ENCODE results near the gene DCAF15.
A peak's percentile ranks its signal among the peaks of the same experiment; 100 is the strongest.

The DCAF15 gene

GRCh38 chr19:13995878-13996765 is 43.8 kb downstream of the DCAF15 start:
- no peak for DNase-seq

DNA sequence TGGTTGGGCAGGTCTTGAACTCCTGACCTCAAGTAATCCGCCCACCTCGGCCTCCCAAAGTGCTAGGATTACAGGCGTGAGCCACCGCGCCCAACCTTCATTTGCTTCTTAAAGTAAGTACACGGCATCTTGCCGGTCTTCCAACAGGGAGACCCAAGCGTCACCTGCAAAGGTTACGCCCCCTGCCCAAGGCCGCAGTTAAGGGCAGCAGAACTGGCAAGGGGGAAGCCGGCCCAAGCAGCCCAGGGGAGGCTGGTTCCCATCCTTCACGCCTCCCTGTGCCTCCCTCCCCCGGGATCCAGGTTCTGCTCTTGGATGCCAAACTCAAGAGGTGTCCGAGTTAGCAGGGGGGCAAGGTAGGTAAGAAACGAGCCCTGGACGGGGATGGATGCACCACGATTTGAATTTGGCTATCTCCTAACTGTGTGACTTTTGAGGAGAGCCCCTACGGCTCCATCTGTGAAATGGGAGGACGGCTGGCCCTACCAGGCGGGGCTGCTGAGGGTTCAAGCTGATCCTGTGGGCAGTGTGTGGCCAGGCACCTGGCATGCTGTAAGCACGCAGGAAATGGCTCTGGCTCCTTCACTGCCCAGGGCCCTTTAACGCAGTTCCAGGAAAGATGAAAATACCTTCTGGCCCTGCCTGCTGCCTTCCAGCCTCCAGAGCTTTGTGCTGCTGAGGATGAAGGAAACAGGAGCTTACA is 44.8 kb downstream of the DCAF15 start:
- DNase-seq: no peak

- DNase-seq: no peak
Measured at GRCh38 chr19:13997631-13997962, 45.3 kb downstream of the DCAF15 start.

DNA sequence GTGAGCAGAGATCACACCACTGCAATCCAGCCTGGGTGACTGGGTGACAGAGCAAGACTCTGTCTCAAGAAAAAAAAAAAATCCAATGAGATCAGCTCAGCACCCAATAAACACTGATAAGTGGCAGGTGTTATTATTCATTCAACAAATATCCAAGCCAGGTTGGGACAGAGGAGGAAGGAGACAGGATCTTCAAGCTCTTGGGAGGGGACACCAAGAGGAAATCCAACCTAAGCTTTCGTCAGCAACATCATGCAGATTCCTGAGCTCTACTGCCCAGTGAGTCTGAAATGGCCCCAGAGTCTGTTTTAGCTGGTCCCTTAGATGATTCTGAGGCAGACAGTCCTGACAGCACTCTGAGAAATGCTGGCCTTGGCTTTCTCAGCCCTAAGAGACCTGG is 46.1 kb downstream of the DCAF15 start:
- no peak for DNase-seq

DNA sequence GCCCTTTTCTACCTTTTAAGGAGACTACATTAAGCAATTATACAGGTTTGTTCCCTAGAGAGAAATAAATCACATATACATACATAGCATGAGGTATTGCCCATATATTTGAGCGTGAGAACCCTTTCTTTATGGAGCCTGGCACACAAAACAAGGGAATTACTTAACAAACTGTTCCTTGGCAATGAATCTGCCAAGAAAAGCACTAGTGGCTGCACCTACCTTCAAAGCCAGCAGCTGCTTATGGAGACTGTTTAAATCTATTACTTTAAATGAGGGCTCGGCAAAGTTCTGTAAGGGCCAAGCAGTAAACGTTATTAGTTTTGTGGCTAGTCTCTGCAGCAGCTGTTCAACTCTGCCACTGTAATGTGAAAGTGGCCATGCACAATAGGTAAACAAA is 46.8 kb downstream of the DCAF15 start:
- no peak for DNase-seq

GRCh38 chr19:14000691-14001375 is 48.5 kb downstream of the DCAF15 start:
- no peak for DNase-seq

- no peak for DNase-seq
Measured at GRCh38 chr19:14002571-14003250, 50.4 kb downstream of the DCAF15 start.

- no peak for DNase-seq
Measured at GRCh38 chr19:14003251-14004055, 51.1 kb downstream of the DCAF15 start.

DNA sequence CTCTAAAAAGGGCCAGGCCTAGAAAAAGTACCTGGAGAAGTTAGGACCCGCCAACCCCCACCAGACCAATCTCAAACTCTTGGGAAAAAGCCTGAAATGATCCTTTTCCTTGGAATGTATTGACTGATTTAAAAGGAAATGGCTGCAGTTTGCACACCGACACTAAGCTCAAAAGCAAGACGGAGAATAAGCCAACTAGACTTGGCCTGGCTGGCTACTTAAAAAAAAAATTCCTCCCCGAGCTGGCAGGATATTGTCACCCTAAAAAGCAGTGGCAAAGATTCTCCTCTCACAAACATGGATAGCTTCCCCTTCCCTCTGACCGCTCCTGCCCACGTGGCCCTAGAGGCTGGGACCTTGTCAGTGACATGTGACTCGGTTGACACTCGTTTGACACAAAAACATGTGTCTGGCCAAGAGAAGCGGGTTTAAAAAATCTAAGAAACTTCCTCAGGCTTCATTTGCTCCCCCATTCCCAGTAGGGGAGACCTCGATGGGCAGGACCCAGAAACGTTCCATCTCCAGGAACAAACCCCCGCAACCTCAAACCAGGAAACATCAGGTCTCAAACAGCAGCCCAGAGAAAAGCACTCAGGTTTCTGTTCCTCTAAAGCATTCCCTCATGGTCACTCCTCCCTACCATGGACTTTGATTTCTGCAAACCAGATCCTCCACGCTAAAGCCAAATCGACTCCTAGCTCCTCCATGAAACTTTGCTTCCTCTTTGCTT is 52.5 kb downstream of the DCAF15 start:
- no peak for DNase-seq

GRCh38 chr19:14005349-14006084 is 53.2 kb downstream of the DCAF15 start:
- DNase-seq: peak; percentile 92

DNA sequence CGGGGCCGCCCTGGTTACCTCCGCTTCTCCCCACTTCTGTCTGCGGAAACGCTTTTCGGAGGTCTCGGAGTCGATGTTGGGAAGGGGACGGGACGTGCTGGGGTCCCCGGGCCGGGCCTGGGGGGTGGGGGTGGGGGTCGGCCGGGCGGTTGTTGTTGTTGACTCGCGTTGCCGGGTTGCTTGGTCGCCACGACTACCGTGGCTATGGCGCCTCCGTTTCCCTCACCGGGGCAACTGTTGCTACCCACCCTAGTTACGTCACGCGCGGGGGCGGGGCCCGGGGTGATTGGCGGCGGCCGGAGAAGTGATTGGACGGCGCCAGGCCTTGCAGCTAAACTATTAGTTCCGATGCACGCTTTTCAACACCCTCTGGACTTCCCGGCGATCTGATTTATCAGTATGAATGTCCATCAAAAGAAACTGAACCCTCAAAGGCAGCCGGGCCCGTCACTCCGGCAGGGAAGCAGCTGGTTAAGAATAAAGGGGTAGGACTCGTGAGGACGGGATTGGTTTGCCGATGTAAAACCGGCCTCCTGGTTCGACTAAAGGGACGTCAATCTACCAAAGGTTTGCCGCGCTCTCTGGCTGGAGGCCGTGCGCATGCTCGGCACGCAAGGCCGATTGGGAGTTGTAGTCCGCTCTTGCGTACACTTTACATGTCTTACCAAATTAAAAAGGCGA is 53.9 kb downstream of the DCAF15 start, which contains the start of gene RFX1:
Gene RFX1 (minus strand): TSS at position 236 of the 681 bp plus-strand sequence. CDS start 12,477 bp downstream, outside the sequence.
- DNase-seq: peak; percentile 99

GRCh38 chr19:14006766-14007562 is 54.7 kb downstream of the DCAF15 start:
- no peak for DNase-seq
